Mesodermal cell (in vitro differentiated cells): Measurements from ENCODE around the gene SCN7A.
A peak's percentile ranks its signal among the peaks of the same experiment; 100 is the strongest.
"Not testable (repeated sequence)": the region's sequence is repeated elsewhere in the genome, so short reads cannot be mapped to it uniquely, and the experiment has no call there.

Experiments used
- H3K27ac ChIP-seq: 2 replicates; pipeline ENCODE4 v1.7.0; 2013; ENCODE audit warnings: mild to moderate bottlenecking, low read depth, low read length, moderate library complexity; ENCODE audit not compliant: severe bottlenecking
- H3K36me3 ChIP-seq: 2 replicates; pipeline ENCODE4 v1.7.1; 2013; ENCODE audit warnings: mild to moderate bottlenecking, low read length, moderate library complexity; ENCODE audit not compliant: control insufficient read depth, insufficient read depth
- H3K4me1 ChIP-seq: one replicate; pipeline ENCODE4 v1.7.1; 2013; ENCODE audit warnings: mild to moderate bottlenecking, low read length; ENCODE audit not compliant: insufficient read depth, control insufficient read depth, poor library complexity, severe bottlenecking
- H3K4me3 ChIP-seq: 2 replicates; pipeline ENCODE4 v1.7.0; 2013; ENCODE audit warnings: low read length, control low read depth, mild to moderate bottlenecking; ENCODE audit not compliant: insufficient read depth, poor library complexity, severe bottlenecking; ENCODE audit errors: extremely low read depth
- H3K9me3 ChIP-seq: 2 replicates; pipeline ENCODE4 v1.7.1; 2013; ENCODE audit warnings: mild to moderate bottlenecking, low read length, moderate library complexity; ENCODE audit not compliant: control insufficient read depth
- WGBS, 2 experiments: methylation state at CpG; one replicate each; pipeline ENCODE4 v1.1.5; 2013; ENCODE audit warnings: missing lambda C conversion rate in 2 of 2; ENCODE audit not compliant: insufficient coverage in 2 of 2; 5-methylcytosine and 5-hydroxymethylcytosine counted together

Gene SCN7A

DNA sequence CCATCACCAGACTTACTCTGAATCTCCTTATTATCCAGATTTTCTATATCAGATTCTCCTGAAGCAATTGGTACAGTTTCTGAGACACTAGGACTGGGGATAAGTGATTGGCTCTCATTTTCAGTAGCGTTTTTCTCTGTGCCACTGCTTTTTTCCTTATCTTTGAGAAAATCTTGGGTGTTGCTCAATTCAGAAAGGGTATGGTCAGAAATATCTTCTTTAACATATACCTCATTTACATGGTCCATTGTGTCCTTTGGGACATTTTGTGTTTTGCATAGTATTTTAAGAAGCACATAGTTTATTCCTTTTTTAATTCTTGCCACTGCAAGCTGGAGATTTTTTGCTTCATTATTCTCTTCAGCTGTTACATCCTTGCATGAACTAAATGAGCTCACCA lies 61.7 kb downstream of the SCN7A start:
- H3K36me3 ChIP-seq = no peaks in the 10 kb centered on the region
- no peaks in the 10 kb centered on the region for H3K9me3 ChIP-seq
- 20% methylated on average over 1 of the region's 1 CpG; no CpG with 5 or more reads in 1 of the 2 experiments for WGBS, 2 experiments
- H3K27ac ChIP-seq = no peak overlapping the region
- H3K4me3 ChIP-seq = no peak overlapping the region
- H3K4me1 ChIP-seq = no peaks in the 10 kb centered on the region

DNA sequence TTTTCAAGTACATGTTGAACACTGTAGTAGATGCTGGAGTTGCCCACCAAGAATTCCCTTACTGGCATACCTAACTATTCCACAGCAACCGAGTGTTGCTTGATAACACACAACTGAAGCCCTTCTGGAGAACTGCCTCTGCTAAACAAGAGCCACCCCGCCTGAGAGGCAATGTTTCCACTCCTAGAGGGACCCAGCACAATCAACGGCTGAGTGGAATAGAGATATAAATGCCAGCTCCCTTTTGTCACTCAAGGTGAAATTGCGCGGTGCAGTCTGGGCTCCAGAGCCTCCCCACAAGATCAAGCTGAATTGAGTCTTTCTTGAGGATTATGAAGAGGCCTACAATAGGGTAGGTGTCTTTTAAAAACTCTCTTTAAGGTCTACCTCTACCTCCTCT lies 69.2 kb downstream of the SCN7A start:
- no peak overlapping the region for H3K4me3 ChIP-seq
- no peak overlapping the region for H3K27ac ChIP-seq
- 94 to 100% methylated on average over 2 to 4 of the region's 5 CpGs for WGBS, 2 experiments
- H3K4me1 ChIP-seq = no peaks in the 10 kb centered on the region
- no peaks in the 10 kb centered on the region for H3K36me3 ChIP-seq
- H3K9me3 ChIP-seq = no peaks in the 10 kb centered on the region

GRCh38 chr2:166419616-166419934 lies 74.5 kb downstream of the SCN7A start:
- no peaks in the 10 kb centered on the region for H3K9me3 ChIP-seq
- no peak overlapping the region for H3K27ac ChIP-seq
- no peaks in the 10 kb centered on the region for H3K4me1 ChIP-seq
- WGBS, 2 experiments = 43 to 56% methylated on average over 2 of the region's 2 CpGs
- no peaks in the 10 kb centered on the region for H3K36me3 ChIP-seq
- no peak overlapping the region for H3K4me3 ChIP-seq

- no peaks in the 10 kb centered on the region for H3K36me3 ChIP-seq
- H3K4me3 ChIP-seq = no peak overlapping the region
- no peak overlapping the region for H3K27ac ChIP-seq
- WGBS, 2 experiments = 63 to 100% methylated on average over 2 to 4 of the region's 5 CpGs
- H3K4me1 ChIP-seq = no peaks in the 10 kb centered on the region
- no peaks in the 10 kb centered on the region for H3K9me3 ChIP-seq
These were observed 75.0 kb downstream of the SCN7A start for GRCh38 chr2:166418853-166419615.

DNA sequence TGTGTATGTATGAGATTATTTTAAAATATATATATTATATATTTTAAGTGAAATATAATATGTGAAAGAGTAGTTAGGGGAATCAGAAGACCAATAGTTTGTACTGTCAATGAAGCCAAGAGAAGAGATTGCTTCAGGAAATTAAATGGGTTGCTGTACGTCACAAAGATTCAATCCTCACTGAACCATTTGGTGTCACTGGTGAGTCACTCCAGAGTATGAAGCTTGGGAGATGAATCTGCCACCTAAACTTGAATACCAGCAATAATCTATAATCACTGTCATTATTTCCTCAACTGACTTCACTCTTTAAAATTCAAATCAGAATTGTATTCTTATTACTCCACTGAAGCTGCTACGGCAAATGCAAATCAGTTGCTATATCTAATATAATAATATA lies 76.4 kb downstream of the SCN7A start:
- no peak overlapping the region for H3K4me3 ChIP-seq
- no peaks in the 10 kb centered on the region for H3K36me3 ChIP-seq
- no peak overlapping the region for H3K27ac ChIP-seq
- H3K4me1 ChIP-seq = no peaks in the 10 kb centered on the region
- no CpG with 5 or more reads among the region's 2 CpGs for WGBS, 2 experiments
- H3K9me3 ChIP-seq = no peaks in the 10 kb centered on the region

- Histone ChIP-seq H3K36me3 (no peaks in the 10 kb centered on the region), H3K4me3 (no peak overlapping the region), H3K4me1 (peaks cover 3% of the 10 kb centered on the region), H3K9me3 (no peaks in the 10 kb centered on the region), H3K27ac (no peak overlapping the region)
- no CpG with 5 or more reads among the region's 1 CpG for WGBS, 2 experiments
These were observed 80.8 kb downstream of the SCN7A start for GRCh38 chr2:166413255-166413654.

- no peak overlapping the region for H3K4me3 ChIP-seq
- no peaks in the 10 kb centered on the region for H3K36me3 ChIP-seq
- H3K9me3 ChIP-seq = no peaks in the 10 kb centered on the region
- 82 to 88% methylated on average over 4 to 5 of the region's 6 CpGs for WGBS, 2 experiments
- H3K4me1 ChIP-seq = peaks cover 3% of the 10 kb centered on the region
- no peak overlapping the region for H3K27ac ChIP-seq
These were observed 82.4 kb downstream of the SCN7A start for GRCh38 chr2:166411473-166412230.

- 87 to 100% methylated on average over 2 to 3 of the region's 7 CpGs for WGBS, 2 experiments
- Histone ChIP-seq H3K4me3 (no peak overlapping the region), H3K4me1 (peaks cover 3% of the 10 kb centered on the region), H3K9me3 (no peaks in the 10 kb centered on the region), H3K36me3 (no peaks in the 10 kb centered on the region), H3K27ac (peak overlapping the region; percentile 54)
These were observed 83.1 kb downstream of the SCN7A start for GRCh38 chr2:166410828-166411472.

DNA sequence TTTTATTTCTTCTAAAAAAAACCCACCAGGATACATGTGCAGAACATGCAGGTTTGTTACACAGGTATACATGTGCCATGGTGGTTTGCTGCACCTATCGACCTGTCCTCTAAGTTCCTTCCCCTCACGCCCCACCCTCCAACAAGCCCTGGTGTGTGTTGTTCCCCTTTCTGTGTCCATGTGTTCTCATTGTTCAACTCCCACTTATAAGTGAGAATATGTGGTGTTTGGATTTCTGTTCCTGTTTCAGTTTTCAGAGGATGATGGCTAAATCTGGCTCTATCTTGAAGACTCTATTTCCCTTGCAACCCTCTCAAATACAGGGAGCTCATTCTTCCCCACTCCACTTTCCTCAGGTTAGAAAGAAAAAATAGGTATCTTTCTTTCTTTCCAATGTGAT lies 86.3 kb downstream of the SCN7A start:
- not testable (repeated sequence) for H3K4me3 ChIP-seq, H3K9me3 ChIP-seq, H3K27ac ChIP-seq, H3K4me1 ChIP-seq, H3K36me3 ChIP-seq
- 40 to 80% methylated on average over 1 of the region's 2 CpGs for WGBS, 2 experiments

DNA sequence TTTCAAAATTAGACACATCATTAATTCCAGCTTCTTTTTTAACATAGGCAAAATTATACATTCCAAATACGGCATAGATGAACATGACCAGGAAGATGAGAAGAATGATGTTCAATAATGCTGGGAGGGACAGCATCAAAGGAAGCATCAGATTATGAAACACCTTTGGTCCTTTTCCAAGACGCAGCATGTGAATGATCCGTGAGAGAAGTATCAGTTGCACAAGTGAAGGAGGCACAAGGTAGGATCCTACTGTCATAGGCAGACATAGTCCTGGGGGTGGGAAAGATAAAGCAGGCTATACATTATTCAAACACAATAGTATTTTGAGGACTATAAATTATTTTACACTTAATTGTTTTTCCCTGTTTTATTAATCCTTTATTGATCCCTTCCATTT lies 87.7 kb downstream of the SCN7A start:
- Histone ChIP-seq H3K36me3 (no peaks in the 10 kb centered on the region), H3K27ac (no peak overlapping the region), H3K4me1 (peaks cover 3% of the 10 kb centered on the region), H3K4me3 (no peak overlapping the region), H3K9me3 (no peaks in the 10 kb centered on the region)
- 95% methylated on average over 2 of the region's 3 CpGs; no CpG with 5 or more reads in 1 of the 2 experiments for WGBS, 2 experiments

- Histone ChIP-seq H3K4me1 (no peaks in the 10 kb centered on the region), H3K36me3 (no peaks in the 10 kb centered on the region), H3K27ac (no peak overlapping the region), H3K9me3 (no peaks in the 10 kb centered on the region), H3K4me3 (no peak overlapping the region)
- 96% methylated on average over 4 to 5 of the region's 6 CpGs for WGBS, 2 experiments
These were observed 88.5 kb downstream of the SCN7A start for GRCh38 chr2:166405569-166405926.
